Fibroblast of skin of left quadriceps (primary cell): ENCODE data around the gene GTF3C1.

Experiments
- DNase-seq, 2 experiments: peaks; one replicate each; pipeline ENCODE4 v3.0.0-alpha.2; 2013; ENCODE audit warnings: low read depth in 2 of 2

GTF3C1 gene

GRCh38 chr16:27486760-27487159 is 63.0 kb downstream of the GTF3C1 start:
- no peak for DNase-seq

DNA sequence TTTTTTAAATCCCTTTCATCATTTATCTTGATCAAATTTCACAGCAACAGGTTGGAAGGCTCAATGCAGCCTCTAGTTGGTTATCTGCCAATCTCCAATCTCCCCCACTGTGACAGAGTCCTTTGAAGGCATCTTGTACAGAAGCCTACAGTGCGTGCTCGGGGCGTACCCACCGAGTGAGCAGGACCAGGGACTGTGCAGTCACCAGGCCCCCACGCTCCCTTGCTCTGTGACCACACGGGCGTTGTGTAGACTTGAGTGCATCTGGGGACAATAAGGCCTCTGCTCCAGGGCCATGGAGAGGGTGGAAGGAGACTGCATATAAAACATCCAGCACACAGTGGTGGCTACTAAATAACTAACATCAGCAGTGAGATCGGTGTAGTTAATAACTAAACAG is 63.4 kb downstream of the GTF3C1 start:
- no peak for DNase-seq

GRCh38 chr16:27485811-27486210 is 63.9 kb downstream of the GTF3C1 start:
- DNase-seq: no peak

GRCh38 chr16:27485126-27485525 is 64.6 kb downstream of the GTF3C1 start:
- DNase-seq: no peak

DNA sequence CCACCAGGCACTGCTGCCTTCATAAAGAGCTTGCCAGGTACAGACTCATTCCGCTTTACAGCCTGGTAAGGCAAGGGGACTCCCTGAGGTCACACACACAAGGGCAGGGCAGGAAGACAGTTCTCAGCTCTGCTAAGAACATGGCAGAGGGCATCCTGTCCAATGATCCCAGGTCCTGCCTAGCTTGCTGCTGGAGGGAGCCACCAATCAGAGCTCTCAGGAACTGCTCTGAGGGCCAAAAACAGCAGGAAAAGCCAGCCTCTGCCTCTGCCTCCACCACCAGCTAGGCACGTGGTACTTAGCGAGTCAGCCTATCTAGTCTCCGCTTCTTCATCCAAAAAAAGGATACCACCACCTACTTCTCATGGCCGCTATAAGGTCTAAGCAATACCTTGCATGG is 66.1 kb downstream of the GTF3C1 start:
- no peak for DNase-seq

DNA sequence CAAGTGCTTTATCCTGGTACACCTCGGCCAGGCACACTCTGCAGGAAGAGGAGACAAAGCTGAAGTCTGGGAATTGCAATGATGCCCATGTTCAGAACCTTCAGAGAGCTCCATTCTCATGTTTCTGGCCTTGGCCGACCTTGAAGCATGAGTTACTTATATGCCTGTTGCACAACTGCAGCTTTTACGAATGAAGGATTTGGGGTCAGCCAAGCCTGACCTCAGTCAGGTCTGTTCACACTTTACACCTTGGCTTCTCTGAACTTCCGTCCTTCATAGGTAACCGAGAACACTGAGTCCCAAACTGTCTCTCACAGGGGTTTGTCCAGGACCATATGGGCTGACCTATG is 66.7 kb downstream of the GTF3C1 start:
- no peak for DNase-seq

GRCh38 chr16:27482397-27483087 is 67.2 kb downstream of the GTF3C1 start:
- DNase-seq: no peak

DNA sequence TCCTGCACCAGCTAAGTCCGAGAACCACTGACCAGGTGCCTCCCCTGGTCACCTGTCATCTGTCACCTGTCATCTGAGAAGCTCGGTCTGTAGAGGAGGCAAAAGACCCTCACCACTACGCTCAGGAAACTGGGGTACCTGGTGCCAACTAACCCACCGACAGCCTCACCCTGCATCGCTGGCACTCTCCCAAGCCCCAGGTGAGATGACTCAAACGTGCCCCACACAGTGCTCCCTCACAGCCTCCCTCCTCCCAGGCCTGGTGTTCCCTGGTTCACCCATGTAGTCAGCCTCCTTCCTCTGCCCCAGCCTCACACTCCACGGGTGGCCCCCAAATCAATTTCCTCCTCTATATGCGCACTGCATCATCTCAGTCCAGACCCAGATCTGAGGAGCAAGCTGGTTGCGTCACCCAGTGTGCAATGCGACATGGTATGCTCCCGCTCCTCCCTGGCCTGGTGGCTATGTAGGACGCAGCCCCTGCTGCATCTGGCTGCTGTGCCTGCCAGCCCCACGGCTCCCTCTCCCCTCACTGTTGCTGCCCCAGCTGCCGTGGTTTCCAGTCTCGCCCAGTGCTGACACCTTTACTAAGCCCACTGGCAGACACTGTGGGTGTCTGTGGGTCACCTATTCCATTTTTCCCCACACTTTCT is 68.3 kb downstream of the GTF3C1 start:
- DNase-seq: no peak

GRCh38 chr16:27480761-27481160 is 69.0 kb downstream of the GTF3C1 start:
- DNase-seq: no peak

DNA sequence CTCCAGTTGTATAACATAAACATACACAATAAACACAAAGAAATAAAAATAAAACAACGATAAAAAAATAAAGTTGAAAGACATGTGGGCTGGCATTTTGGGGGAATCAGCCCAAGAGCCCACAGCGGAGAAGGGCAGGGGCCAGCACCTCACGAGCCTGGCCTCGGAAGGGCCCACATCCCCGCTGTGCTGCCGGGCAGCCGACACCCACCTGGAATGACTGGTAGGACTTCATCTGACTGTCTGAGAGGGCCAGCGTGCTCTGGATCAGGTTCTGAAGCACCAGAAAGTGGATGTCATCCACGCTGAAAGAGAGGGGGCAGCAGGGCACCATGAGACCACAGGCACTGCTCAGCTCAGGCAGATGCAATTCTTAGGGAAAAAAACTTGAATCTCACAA is 73.5 kb downstream of the GTF3C1 start:
- no peak for DNase-seq

- DNase-seq: peak; percentile 55 to 58
Observed at GRCh38 chr16:27475561-27475960, 74.2 kb downstream of the GTF3C1 start.

DNA sequence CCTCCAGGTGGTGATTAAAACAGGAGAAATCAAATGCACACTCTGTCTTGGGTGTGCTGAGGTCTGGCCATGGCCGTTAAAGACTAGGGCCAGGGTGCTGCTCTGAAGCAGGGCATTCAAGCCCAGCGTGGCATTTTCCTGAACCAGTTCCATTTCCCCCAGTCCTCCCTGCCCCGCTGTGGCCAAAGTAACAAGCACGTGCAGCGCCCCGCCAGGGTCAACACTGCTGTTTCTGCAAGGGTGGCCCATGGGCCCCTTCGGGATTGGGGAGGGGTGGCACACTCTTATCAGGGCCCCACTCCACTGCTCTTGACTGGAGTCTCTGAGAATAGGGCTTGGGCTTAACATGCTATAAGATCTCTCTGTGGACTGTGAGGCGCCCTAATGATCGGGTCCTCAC is 74.8 kb downstream of the GTF3C1 start:
- DNase-seq: no peak

DNA sequence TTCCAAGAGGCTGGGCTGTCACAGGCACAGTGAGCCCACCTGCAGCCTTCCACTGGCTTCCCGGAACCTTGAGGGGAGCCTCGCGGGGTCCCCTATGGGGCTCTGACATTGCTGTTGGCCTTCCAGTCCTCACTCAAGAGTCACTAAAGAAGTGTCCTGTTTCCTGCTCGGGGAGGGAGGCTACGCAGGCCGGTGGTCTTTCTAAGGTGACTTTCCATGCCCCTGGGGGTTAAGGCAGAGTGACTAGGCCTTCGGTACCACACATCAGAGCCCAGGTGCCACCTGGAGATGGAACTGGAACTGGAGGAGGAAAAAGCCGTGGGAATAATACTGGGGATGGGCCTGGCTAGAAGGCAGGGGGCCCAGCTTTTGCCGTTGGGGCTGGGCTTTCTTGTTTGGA is 75.7 kb downstream of the GTF3C1 start:
- DNase-seq: no peak

DNA sequence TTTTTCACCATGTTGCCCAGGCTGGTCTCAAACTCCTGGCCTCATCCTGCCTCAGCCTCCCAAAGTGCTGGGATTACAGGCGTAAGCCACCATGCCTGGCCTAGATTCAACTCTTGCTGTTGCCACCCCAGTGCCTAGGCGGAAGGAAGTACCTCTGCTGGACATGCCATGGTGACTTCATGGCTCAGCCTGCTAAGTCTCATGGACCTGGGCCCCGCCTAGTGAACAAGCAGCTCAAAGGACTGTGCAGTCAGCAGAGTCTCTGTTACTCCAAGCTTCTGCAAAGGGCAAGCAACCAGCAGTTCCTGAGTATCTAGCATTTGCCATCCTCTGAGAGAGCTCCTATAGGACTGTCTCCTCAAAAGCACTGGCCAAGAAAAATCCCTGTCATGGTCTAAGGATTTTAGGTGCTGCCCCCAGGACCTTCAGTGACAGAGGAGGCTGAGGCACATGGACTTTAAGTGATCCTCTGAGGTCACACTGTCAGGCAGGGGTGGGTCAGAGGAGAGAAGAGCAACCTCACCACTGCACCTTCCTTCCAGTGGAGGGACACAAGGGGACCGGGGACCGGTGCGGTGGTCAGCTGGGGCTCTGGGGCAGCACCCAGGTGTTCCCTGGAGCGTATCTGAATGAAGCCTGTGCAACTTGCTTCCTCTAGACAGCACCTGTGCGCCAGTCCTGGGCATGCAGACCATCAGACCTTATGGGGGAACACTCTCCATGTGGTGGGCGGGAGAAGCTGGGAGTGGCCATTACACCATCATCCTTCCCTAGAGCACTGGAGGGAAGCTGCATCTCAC is 76.4 kb downstream of the GTF3C1 start:
- no peak for DNase-seq

GRCh38 chr16:27472091-27473020 is 77.4 kb downstream of the GTF3C1 start:
- no peak for DNase-seq

- DNase-seq: no peak
Observed at GRCh38 chr16:27471661-27472060, 78.1 kb downstream of the GTF3C1 start.

GRCh38 chr16:27470567-27471431 is 78.9 kb downstream of the GTF3C1 start:
- no peak for DNase-seq

GRCh38 chr16:27468941-27469531 is 80.7 kb downstream of the GTF3C1 start:
- no peak for DNase-seq

- no peak for DNase-seq
Observed at GRCh38 chr16:27465483-27465879, 84.2 kb downstream of the GTF3C1 start.
